Left lung (tissue), 10 donors: Measurements from ENCODE around the gene RNU1-4. TPM values are rescaled to one million over a fixed set of nuclear protein-coding genes. Genes with fewer than 3 reads are reported as not detected.
A peak's percentile ranks its signal among the peaks of the same experiment; 100 is the strongest.
"Not testable (repeated sequence)": the region's sequence is repeated elsewhere in the genome, so short reads cannot be mapped to it uniquely, and the experiment has no call there.

ENCODE experiments used
- ATAC-seq: fragments of 200-7000 bp; cut with Tn5 transposase; one replicate; pipeline ENCODE4 v1.9.1; 2020; ENCODE audit warnings: moderate library complexity
- DNase-seq, 4 donors: peaks; one replicate each; pipeline ENCODE4 v3.0.0-alpha.2; 2013 to 2020
- H3K27ac ChIP-seq, 2 donors: fragments of 200-600 bp; sonication (generic) in 1 of 2; one replicate each; pipeline versions ENCODE4 v1.5.0 to v1.8.0; 2020 to 2021
- H3K27me3 ChIP-seq, 2 donors: fragments of 200-600 bp; sonication (generic) in 1 of 2; one replicate each; pipeline versions ENCODE4 v1.5.0 to v1.8.0; 2020 to 2021
- H3K36me3 ChIP-seq, 2 donors: fragments of 200-600 bp; sonication (generic) in 1 of 2; one replicate each; pipeline versions ENCODE4 v1.5.0 to v1.8.0; 2020 to 2021
- H3K4me1 ChIP-seq, 2 donors: fragments of 200-600 bp; one replicate each; pipeline ENCODE4 v1.8.0; 2021
- H3K4me3 ChIP-seq, 2 donors: fragments of 200-600 bp; sonication (generic) in 1 of 2; one replicate each; pipeline versions ENCODE4 v1.5.0 to v1.8.0; 2020 to 2021; ENCODE audit warnings: mild to moderate bottlenecking in 1 of 2
- H3K9me3 ChIP-seq, 2 donors: fragments of 200-600 bp; sonication (generic) in 1 of 2; one replicate each; pipeline versions ENCODE4 v1.5.0 to v1.8.0; 2020 to 2021
- CTCF ChIP-seq, 2 donors: fragments of 200-600 bp; sonication (generic) in 1 of 2; IDR thresholded peaks; one replicate each; pipeline versions ENCODE4 v1.5.0 to v1.8.0; 2021; ENCODE audit warnings: antibody characterized with exemption in 2 of 2
- intact Hi-C, 2 donors: fragments of 100-400 bp; cut with DNase I; formaldehyde crosslinking; loops; one replicate each; pipeline versions ENCODE4 v1.11.2 to v1.14.2; 2022
- polyA plus RNA-seq, 6 donors: library from polyadenylated mRNA; unstranded; fragments of 120-200 nt; gene quantifications; one replicate each; pipeline ENCODE4 v1.2.1, GENCODE V29; 2013; ENCODE audit not compliant: insufficient read length in 6 of 6
- total RNA-seq, 2 donors: library from RNA; stranded (reverse); fragmentation: NEBNext Ultra II Directional; extraction: Animal tissue kit (Norgen Biotek cat#: 25700); gene quantifications; one replicate each; pipeline ENCODE4 v1.2.1, GENCODE V29; 2021
- donor health status: DM: no; HTN: yes; CAD: no.
- donor health status: DM: no; HTN: no; CAD: no.

The RNU1-4 gene
- total and polyA plus RNA-seq, 8 donors = 1.5 to 3,444 (median 2.8) TPM

- Histone ChIP-seq H3K9me3 (no peaks in the 10 kb centered on the region), H3K27me3 (peaks cover 9 to 41% of the 10 kb centered on the region in 2 donors), H3K36me3 (no peaks in the 10 kb centered on the region), H3K4me3 (no peak overlapping the region), H3K27ac (no peak overlapping the region), H3K4me1 (no peaks in the 10 kb centered on the region)
- ATAC-seq = peak; percentile 25
- intact Hi-C loops = no loop called here
- peak in 1 of 4 donors; percentile 89 for DNase-seq
- TF ChIP-seq CTCF (IDR thresholded peaks at IDR 0.05) = no peak
Observed at GRCh38 chr1:16727190-16728111, 12.9 kb upstream of the RNU1-4 start.

GRCh38 chr1:16728243-16728949 lies 11.9 kb upstream of the RNU1-4 start:
- H3K27ac ChIP-seq, H3K4me1 ChIP-seq, H3K9me3 ChIP-seq, H3K4me3 ChIP-seq, DNase-seq, intact Hi-C loops, ATAC-seq, H3K36me3 ChIP-seq: not testable (repeated sequence)
- H3K27me3 ChIP-seq = peaks cover 9 to 41% of the 10 kb centered on the region in 2 donors

- intact Hi-C loops, ATAC-seq: not testable (repeated sequence)
Observed at GRCh38 chr1:16732254-16732896, 7.9 kb upstream of the RNU1-4 start.

DNA sequence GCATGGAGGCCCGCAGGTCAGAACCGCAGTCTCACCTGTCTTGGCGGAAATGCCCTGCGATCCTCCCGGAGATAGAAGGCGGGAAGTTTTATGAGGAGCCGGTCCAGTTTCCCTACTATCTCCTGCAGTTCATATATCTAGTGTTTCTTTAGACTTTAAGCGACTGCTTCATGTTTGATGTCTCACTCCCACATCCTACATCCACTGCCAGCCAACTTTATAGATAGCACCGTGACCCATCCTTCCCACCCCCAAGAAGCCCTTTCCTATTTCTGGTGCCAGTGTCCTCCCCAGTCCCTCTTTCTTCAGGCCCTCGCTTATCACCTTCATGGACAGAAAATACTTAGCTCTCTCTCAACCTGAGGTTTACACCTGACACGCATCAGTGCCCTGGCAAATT lies 914 bp downstream of the RNU1-4 start:
- H3K27ac ChIP-seq, intact Hi-C loops, DNase-seq, H3K4me3 ChIP-seq, H3K9me3 ChIP-seq, H3K4me1 ChIP-seq, ATAC-seq, H3K36me3 ChIP-seq, H3K27me3 ChIP-seq: not testable (repeated sequence)

More at GRCh38 chr1:16732254-16732896, 7.9 kb upstream of the RNU1-4 start:
- not testable (repeated sequence) for H3K4me1 ChIP-seq, H3K27ac ChIP-seq, H3K9me3 ChIP-seq, H3K4me3 ChIP-seq, H3K36me3 ChIP-seq, H3K27me3 ChIP-seq, DNase-seq

DNA sequence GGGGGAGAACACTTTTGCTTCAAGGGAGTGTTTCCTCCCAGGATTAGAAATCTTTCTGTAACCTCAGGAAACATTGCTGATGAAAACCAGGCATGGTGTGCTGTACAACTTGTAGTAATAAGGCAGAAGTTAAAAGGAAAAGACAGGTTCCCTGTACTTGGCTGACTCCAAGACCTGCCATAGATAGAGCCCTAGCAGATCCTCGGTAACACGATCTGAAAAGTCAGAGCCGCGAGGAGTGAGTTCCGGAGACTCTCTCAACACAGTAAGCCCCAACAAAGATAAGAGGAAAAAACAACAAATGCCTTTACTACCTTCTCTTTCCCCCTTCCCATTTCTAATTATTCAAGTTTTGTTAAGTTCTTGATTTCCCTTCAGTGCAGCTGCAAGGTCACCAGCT lies 7.3 kb downstream of the RNU1-4 start:
- ATAC-seq, intact Hi-C loops: not testable (repeated sequence)

GRCh38 chr1:16748710-16749109 lies 8.4 kb downstream of the RNU1-4 start:
- H3K27ac ChIP-seq, H3K4me1 ChIP-seq, intact Hi-C loops, H3K4me3 ChIP-seq, DNase-seq, H3K27me3 ChIP-seq, H3K9me3 ChIP-seq, H3K36me3 ChIP-seq: not testable (repeated sequence)
- ATAC-seq = peak; percentile 69

More for the DNA sequence above, 7.3 kb downstream of the RNU1-4 start:
- not testable (repeated sequence) for H3K4me3 ChIP-seq, DNase-seq, H3K27ac ChIP-seq, H3K9me3 ChIP-seq, H3K36me3 ChIP-seq, H3K4me1 ChIP-seq, H3K27me3 ChIP-seq

GRCh38 chr1:16749910-16750888 lies 9.9 kb downstream of the RNU1-4 start:
- intact Hi-C loops, H3K9me3 ChIP-seq, H3K27me3 ChIP-seq, H3K4me1 ChIP-seq, DNase-seq, H3K36me3 ChIP-seq, H3K27ac ChIP-seq, H3K4me3 ChIP-seq: not testable (repeated sequence)
- ATAC-seq = peak; percentile 89

DNA sequence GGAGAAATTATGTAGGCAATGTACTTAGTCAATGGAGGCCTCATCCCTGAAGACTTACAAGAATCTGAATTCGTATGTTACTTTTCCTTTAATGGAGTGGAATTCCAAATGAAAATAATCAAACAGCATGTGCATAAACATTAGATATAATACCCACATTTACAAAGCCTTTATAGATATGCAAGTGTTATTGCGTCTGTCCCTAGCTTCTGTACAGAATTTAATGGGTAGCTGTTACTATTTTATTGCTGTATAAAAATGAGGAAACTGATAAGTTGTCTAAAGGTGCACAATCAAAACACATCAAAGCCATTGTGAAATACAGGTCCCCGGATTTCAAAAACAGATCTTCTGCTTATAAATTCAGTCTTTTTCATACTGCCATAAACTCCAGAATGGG lies 12.5 kb downstream of the RNU1-4 start:
- H3K4me1 ChIP-seq, ATAC-seq, H3K36me3 ChIP-seq, H3K27me3 ChIP-seq, H3K4me3 ChIP-seq, H3K9me3 ChIP-seq, intact Hi-C loops, DNase-seq, H3K27ac ChIP-seq: not testable (repeated sequence)

DNA sequence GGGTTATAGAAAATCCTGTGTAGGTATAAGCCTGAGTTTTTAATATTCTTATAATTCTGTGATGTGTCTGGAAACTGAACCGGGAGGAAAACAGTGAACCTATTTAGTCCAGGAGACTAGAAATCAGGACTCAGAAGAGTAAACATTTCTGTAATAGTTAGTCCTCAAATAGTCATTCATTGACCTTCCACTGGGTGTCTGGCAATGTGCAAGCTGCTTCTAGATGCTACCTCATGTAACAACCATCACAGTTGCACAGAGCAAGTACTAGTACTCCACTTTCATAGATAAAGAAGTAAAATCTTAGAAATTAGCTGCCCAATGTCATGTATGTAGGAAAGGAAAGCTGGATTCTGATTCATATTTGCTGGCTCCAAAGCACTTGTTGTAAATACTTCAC lies 15.1 kb downstream of the RNU1-4 start:
- H3K9me3 ChIP-seq, H3K4me1 ChIP-seq, DNase-seq, ATAC-seq, intact Hi-C loops, H3K27ac ChIP-seq, H3K36me3 ChIP-seq, H3K4me3 ChIP-seq: not testable (repeated sequence)
- H3K27me3 ChIP-seq = peaks cover 0 to 12% of the 10 kb centered on the region in 2 donors

DNA sequence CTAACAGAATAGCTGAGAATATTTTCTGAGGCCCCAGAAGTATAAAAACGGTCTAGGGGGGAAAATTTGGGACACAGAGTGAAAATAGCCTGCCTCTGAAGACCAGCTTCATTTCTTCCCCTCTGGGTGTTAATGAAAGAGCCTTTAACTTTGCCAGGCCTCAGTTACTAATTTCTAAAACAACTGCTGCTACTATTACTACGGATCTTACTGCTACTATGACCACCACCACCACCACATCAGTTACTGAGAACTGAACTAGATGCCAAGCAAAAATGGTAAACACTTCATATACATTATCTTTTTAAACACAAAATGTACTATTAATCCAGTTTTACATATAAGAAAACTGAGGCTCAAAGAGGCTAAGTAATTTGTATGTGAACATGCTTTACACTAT lies 15.6 kb downstream of the RNU1-4 start:
- peaks cover 0 to 12% of the 10 kb centered on the region in 2 donors for H3K27me3 ChIP-seq
- ATAC-seq, H3K9me3 ChIP-seq, H3K4me3 ChIP-seq, H3K36me3 ChIP-seq, H3K27ac ChIP-seq, intact Hi-C loops, DNase-seq, H3K4me1 ChIP-seq: not testable (repeated sequence)

DNA sequence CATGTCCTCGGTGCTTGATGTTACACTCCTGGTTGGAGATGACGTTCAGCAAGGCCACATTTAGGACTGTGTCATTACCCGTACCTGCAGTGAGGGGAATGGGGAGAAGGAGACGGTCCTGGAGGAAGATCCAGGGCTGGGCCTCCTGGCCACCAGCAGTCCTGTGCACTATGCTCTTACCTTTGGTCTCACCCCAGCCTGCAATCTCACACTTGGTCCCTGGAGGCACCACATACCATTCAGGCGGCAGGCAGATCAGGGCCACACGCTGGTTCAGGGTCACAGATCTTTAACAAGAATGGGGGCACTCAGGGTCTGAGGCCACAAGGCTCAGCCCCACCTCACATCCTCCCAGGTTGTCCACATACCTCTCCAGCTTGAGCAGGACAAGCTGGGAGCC lies 17.3 kb downstream of the RNU1-4 start:
- H3K4me3 ChIP-seq, H3K9me3 ChIP-seq, DNase-seq, intact Hi-C loops, H3K36me3 ChIP-seq, ATAC-seq, H3K27ac ChIP-seq, H3K4me1 ChIP-seq: not testable (repeated sequence)
- H3K27me3 ChIP-seq = peaks cover 0 to 12% of the 10 kb centered on the region in 2 donors
